OCI-LY1 (cell line): Measurements from ENCODE around the gene UBE2G2.

ENCODE experiments used
- H2AFZ ChIP-seq: fragments of 200-600 bp; sonication (generic), shearing (Covaris generic); 2 replicates; pipeline ENCODE4 v1.6.0; 2014; ENCODE audit warnings: antibody characterized with exemption, mild to moderate bottlenecking, low read length
- H3F3A ChIP-seq: fragments of 200-600 bp; sonication (generic), shearing (Covaris generic); 2 replicates; pipeline ENCODE4 v1.6.0; 2014; ENCODE audit warnings: mild to moderate bottlenecking, antibody characterized with exemption, low read length, moderate library complexity; ENCODE audit not compliant: insufficient read depth
- H3K27ac ChIP-seq: fragments of 200-600 bp; sonication (generic); 2 replicates; pipeline ENCODE4 v1.5.1; 2014; ENCODE audit warnings: low read length, mixed run types, mild to moderate bottlenecking, low read depth; ENCODE audit not compliant: poor library complexity, severe bottlenecking
- H3K27me3 ChIP-seq: fragments of 200-600 bp; sonication (generic); 2 replicates; pipeline ENCODE4 v1.6.0; 2014; ENCODE audit warnings: antibody characterized with exemption, mild to moderate bottlenecking, low read length, moderate library complexity; ENCODE audit not compliant: insufficient read depth
- H3K36me3 ChIP-seq: fragments of 200-600 bp; sonication (generic); 2 replicates; pipeline ENCODE4 v1.6.1; 2014; ENCODE audit warnings: mild to moderate bottlenecking, antibody characterized with exemption, low read length, moderate library complexity, mixed read lengths; ENCODE audit not compliant: insufficient read depth
- H3K4me1 ChIP-seq: fragments of 200-600 bp; sonication (generic); 2 replicates; pipeline ENCODE4 v1.5.1; 2014; ENCODE audit warnings: mild to moderate bottlenecking, low read length, moderate library complexity; ENCODE audit not compliant: insufficient read depth, severe bottlenecking
- H3K4me2 ChIP-seq: fragments of 200-600 bp; sonication (generic), shearing (Covaris generic); 2 replicates; pipeline ENCODE4 v1.6.1; 2014; ENCODE audit warnings: low read length
- H3K4me3 ChIP-seq: fragments of 200-600 bp; sonication (generic); 2 replicates; pipeline ENCODE4 v1.5.1; 2014; ENCODE audit warnings: low read length, low read depth, mild to moderate bottlenecking, mixed read lengths; ENCODE audit not compliant: poor library complexity, severe bottlenecking
- H3K79me2 ChIP-seq: fragments of 200-600 bp; shearing (Covaris generic); 2 replicates; pipeline ENCODE4 v1.6.1; 2016; ENCODE audit warnings: mixed run types, low read length, mixed read lengths; ENCODE audit not compliant: insufficient read depth
- H3K9ac ChIP-seq: fragments of 200-600 bp; sonication (generic), shearing (Covaris generic); 2 replicates; pipeline ENCODE4 v1.6.1; 2014; ENCODE audit warnings: mild to moderate bottlenecking, low read length, mixed read lengths
- H3K9me2 ChIP-seq: fragments of 200-600 bp; sonication (generic), shearing (Covaris generic); 2 replicates; pipeline ENCODE4 v1.6.1; 2014; ENCODE audit warnings: low read depth, mild to moderate bottlenecking, low read length, mixed read lengths
- H3K9me3 ChIP-seq: fragments of 200-600 bp; shearing (Covaris generic); 2 replicates; pipeline ENCODE4 v1.6.1; 2014; ENCODE audit warnings: low read length, mixed read lengths
- H4K20me1 ChIP-seq: fragments of 200-600 bp; sonication (generic), shearing (Covaris generic); 2 replicates; pipeline ENCODE4 v1.6.0; 2016; ENCODE audit warnings: mild to moderate bottlenecking, low read length; ENCODE audit not compliant: insufficient read depth
- CTCF ChIP-seq: fragments of 200-600 bp; sonication (generic), shearing (Covaris generic); IDR thresholded peaks from 2 replicates; pipeline ENCODE4 v1.5.1; 2017; ENCODE audit warnings: mild to moderate bottlenecking, antibody characterized with exemption, low read length, moderate library complexity, mixed read lengths
- EZH2 ChIP-seq: fragments of 200-600 bp; sonication (generic), shearing (Covaris generic); IDR thresholded peaks from 2 replicates; pipeline ENCODE4 v1.8.0; 2017; ENCODE audit warnings: borderline replicate concordance, mixed run types, mild to moderate bottlenecking, antibody characterized with exemption, low read length, moderate library complexity, mixed read lengths

UBE2G2 gene

GRCh38 chr21:44805859-44806258 lies 4.2 kb upstream of the UBE2G2 start:
- Histone ChIP-seq H3F3A (no peaks in the 10 kb centered on the region), H3K4me3 (no peak overlapping the region), H3K27me3 (no peaks in the 10 kb centered on the region), H2AFZ (no peak overlapping the region), H3K9me3 (no peaks in the 10 kb centered on the region), H3K4me2 (no peak overlapping the region), H3K27ac (no peak overlapping the region), H3K4me1 (peaks cover 11% of the 10 kb centered on the region), H3K9me2 (no peaks in the 10 kb centered on the region), H3K79me2 (peaks cover 6% of the 10 kb centered on the region), H3K9ac (no peak overlapping the region), H4K20me1 (no peaks in the 10 kb centered on the region), H3K36me3 (peaks cover 66% of the 10 kb centered on the region)
- TF ChIP-seq EZH2 (no peak), CTCF (no peak)

GRCh38 chr21:44805226-44805625 lies 3.6 kb upstream of the UBE2G2 start:
- TF ChIP-seq CTCF (no peak), EZH2 (no peak)
- Histone ChIP-seq H3K9ac (no peak overlapping the region), H3K79me2 (peaks cover 12% of the 10 kb centered on the region), H3K4me2 (no peak overlapping the region), H3K9me2 (no peaks in the 10 kb centered on the region), H2AFZ (no peak overlapping the region), H3K27ac (no peak overlapping the region), H3K4me1 (peaks cover 16% of the 10 kb centered on the region), H3K36me3 (peaks cover 66% of the 10 kb centered on the region), H3K9me3 (no peaks in the 10 kb centered on the region), H3K27me3 (no peaks in the 10 kb centered on the region), H4K20me1 (no peaks in the 10 kb centered on the region), H3F3A (no peaks in the 10 kb centered on the region), H3K4me3 (no peak overlapping the region)

DNA sequence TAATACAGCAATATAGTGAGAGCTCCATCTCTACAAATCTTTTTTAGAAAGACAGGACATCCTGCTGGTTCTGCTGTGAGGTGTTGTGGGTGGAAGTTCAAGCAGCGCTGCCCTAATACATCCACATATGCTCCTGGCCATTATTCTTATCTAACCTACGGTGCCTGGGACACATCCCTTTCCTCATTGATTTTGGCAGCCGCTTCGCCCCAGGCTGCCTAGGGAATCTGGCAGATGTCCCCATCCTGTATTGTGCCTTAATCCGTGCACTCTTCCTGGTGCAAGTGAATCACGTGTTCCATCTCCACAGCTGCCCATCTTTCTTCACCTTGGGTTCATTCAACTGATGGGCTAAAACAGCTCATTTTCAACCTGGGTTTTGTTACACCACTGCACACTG lies 3.1 kb upstream of the UBE2G2 start:
- Histone ChIP-seq H3K4me2 (no peak overlapping the region), H3K4me1 (peaks cover 20% of the 10 kb centered on the region), H3K9me3 (no peaks in the 10 kb centered on the region), H2AFZ (no peak overlapping the region), H3K36me3 (peaks cover 63% of the 10 kb centered on the region), H3K4me3 (no peak overlapping the region), H3K27ac (no peak overlapping the region), H3K9me2 (no peaks in the 10 kb centered on the region), H3K79me2 (peaks cover 17% of the 10 kb centered on the region), H4K20me1 (no peaks in the 10 kb centered on the region), H3F3A (no peaks in the 10 kb centered on the region), H3K27me3 (no peaks in the 10 kb centered on the region), H3K9ac (no peak overlapping the region)
- no peak for TF ChIP-seq EZH2
- no peak for TF ChIP-seq CTCF
